ENCODE data around the gene MAP3K5. TPM values are rescaled to one million over a fixed set of nuclear protein-coding genes. Genes with fewer than 3 reads are reported as not detected.
"Not testable (repeated sequence)": the region's sequence is repeated elsewhere in the genome, so short reads cannot be mapped to it uniquely, and the experiment has no call there.

MAP3K5 gene
- 6.3 TPM for total RNA-seq

DNA sequence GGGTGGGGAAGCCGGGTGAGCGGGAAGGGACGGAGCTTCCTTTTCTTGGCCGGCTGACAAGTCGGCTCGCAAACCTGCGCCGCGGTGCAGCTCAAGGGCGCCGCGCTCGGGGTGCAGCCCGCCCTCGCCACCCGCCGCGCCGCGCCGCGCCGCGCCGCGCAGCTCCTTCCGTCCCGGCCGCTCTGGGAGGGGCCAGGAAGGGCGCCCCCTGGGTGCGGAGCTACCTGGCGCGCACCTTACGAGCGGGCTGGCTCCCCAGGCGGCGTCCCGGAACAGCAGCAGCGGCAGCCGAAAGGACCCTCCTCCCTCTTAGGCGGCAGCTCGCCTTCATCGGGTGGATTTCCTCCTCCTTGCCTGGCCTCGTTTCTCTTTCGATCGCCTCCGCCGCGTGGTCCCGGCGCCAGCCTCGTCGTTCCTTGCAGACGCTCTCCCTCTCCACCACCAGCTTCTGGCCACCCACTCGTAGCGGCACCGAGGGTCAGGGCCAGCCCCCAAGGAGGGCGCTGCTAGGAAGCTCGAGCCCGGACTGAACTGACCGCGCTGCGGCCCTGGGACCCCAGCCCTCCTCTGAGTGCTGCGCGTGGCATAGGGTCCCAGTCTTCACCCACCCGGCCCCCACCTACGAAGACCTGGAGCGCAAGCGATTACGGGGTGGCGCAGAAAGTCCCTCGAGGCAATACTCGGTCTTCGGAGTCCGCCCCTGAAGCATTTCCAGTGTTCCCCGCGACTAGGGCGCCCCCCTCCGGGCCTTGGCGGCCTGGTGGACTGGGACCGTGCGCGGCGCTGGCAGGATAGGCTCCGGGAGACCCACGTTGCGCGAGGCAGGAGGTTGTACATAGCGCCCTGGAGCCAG is at the start of gene MAP3K5:
Gene MAP3K5 (minus strand): TSS at position 68 of the 853 bp plus-strand sequence. CDS start 320 bp downstream, outside the sequence.
- DNase-seq (ENCODE audit: low spot score) (peak; percentile 95), ATAC-seq (peak; percentile 88)

DNA sequence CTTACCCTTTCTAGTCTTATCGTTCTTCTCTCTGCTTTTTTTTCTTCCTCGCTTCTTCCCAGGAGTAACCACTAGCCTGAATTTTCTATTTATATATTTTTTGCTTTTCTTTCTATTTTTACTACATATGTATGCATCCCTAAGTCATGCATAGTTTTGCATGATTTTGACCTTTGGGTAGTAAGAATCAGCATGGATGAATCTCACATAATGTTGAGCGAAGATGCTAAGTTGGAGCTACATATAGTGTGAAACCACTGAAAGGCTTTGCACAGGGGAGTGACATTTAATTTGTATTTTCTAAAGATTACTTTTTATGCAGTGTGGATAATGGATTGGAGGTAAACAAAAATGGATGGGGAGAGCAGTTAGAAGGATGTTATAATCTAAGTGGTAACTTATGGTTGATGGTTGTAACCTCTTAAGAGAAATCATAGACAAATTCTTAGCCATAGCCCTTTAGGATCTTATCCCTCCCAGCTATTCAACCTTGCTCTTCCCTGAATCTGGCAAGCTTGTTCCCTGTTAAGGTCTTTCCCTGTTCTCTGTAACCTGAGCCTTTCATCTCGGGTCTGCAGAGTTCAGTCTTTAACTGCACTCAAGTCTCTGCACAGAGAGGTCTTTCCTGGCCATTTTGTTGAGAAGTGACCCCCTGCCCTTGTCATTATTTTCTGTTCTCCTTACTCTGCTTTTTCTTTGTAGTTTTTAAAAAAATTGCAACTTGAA is 48.2 kb upstream of the MAP3K5 start:
- DNase-seq (ENCODE audit: low spot score) (no peak), ATAC-seq (no peak)

- ATAC-seq = no peak
- no peak for DNase-seq (ENCODE audit: low spot score)
Measured at GRCh38 chr6:136831873-136832562, 39.7 kb upstream of the MAP3K5 start.

GRCh38 chr6:136826216-136826615 is 33.9 kb upstream of the MAP3K5 start:
- no peak for DNase-seq (ENCODE audit: low spot score)
- no peak for ATAC-seq

GRCh38 chr6:136823128-136823660 is 30.9 kb upstream of the MAP3K5 start:
- ATAC-seq = no peak
- DNase-seq (ENCODE audit: low spot score) = peak; percentile 46

GRCh38 chr6:136822376-136823127 is 30.3 kb upstream of the MAP3K5 start, which contains the start of gene PEX7:
TSS of gene PEX7 (plus strand) at chr6:136822592. CDS start at chr6:136822666, 74 bp downstream.
- peak; percentile 95 for ATAC-seq
- peak; percentile 94 for DNase-seq (ENCODE audit: low spot score)

DNA sequence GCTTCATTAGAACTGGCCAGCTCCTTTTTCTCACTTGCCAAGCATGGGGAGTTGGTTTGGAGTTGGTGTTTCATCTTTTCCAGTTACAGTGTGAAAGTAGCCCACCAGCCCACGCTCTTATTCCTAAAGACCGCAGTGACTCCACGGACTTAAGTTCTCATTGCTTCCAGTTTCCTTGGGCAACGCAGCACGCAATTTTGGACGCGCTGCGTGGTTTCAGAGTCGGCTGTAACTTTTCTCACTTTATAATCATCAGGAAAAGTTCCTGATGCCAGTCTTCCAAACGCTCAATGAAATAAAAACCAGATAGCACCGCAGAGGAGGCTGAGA is 29.7 kb upstream of the MAP3K5 start:
- DNase-seq (ENCODE audit: low spot score) (peak; percentile 51), ATAC-seq (peak; percentile 18)

GRCh38 chr6:136820561-136820960 is 28.3 kb upstream of the MAP3K5 start:
- DNase-seq (ENCODE audit: low spot score) (no peak), ATAC-seq (no peak)

GRCh38 chr6:136816656-136817055 is 24.4 kb upstream of the MAP3K5 start:
- ATAC-seq (no peak), DNase-seq (ENCODE audit: low spot score) (no peak)

- not testable (repeated sequence) for DNase-seq (ENCODE audit: low spot score); ATAC-seq
Measured at GRCh38 chr6:136815608-136816007, 23.3 kb upstream of the MAP3K5 start.

- ATAC-seq (no peak), DNase-seq (ENCODE audit: low spot score) (no peak)
Measured at GRCh38 chr6:136812174-136812573, 19.9 kb upstream of the MAP3K5 start.

- no peak for DNase-seq (ENCODE audit: low spot score)
- ATAC-seq = no peak
Measured at GRCh38 chr6:136811272-136811671, 19.0 kb upstream of the MAP3K5 start.

GRCh38 chr6:136809091-136809860 is 17.0 kb upstream of the MAP3K5 start:
- ATAC-seq = no peak
- DNase-seq (ENCODE audit: low spot score) = no peak

DNA sequence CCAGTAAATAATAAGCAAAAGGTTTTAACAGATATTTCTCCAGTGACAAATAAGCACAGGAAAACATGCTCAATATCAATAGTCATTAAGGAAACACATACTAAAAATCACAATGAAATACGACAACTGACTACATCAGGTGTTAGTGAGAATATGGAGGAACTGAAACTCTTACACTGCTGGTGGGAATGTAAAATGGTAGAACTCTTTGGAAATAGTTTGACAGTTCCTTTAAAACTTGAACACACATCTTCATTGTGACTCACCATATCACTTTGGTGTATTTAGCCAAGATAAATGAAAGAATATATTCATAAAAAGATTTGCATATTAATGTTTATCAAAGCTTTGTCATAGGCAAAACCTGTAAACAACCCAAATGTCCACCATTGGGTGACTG is 11.3 kb upstream of the MAP3K5 start:
- no peak for DNase-seq (ENCODE audit: low spot score)
- ATAC-seq = no peak

- ATAC-seq (no peak), DNase-seq (ENCODE audit: low spot score) (no peak)
Measured at GRCh38 chr6:136801581-136801980, 9.3 kb upstream of the MAP3K5 start.

DNA sequence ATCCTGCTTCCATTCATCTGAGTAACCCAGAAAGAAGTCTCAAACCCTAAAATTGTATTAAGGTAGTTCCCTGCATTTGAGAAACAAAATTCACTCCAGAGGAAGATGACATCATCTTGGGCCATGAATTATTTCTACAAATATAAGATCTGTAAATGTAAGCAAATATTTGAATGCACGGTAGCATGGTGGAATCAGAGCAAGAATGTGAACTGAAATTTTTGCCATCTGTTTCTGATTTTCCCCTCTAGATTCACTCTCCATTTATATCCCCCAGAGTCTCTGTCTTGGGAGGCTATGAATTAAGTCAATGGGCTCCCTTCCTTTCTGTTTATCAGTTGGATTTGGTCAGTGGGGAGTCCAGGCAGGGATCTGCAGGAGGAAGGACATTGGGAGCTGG is 5.8 kb upstream of the MAP3K5 start:
- DNase-seq (ENCODE audit: low spot score) = no peak
- ATAC-seq = no peak

- no peak for DNase-seq (ENCODE audit: low spot score)
Measured at GRCh38 chr6:136795996-136796395, 3.7 kb upstream of the MAP3K5 start.

DNA sequence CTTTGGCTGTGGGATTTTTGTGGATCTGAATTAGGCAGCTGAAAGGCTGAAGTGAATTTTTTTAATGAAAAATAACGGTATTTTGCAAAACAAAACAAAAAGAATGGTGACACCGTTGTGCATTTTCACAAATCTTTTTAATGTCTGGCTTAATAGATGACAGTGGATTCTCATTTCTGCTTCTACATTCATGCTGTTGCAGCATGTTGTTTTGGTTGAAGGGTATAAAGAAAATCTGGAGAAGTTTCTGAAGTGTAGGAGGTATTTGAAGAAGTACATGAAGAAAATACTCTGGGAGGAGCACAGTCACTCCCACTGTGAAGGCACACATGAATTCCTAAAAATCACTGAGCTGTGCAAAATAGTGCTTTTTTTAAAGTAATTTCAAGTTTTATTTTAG is 3.1 kb upstream of the MAP3K5 start:
- DNase-seq (ENCODE audit: low spot score) (no peak), ATAC-seq (no peak)

More at GRCh38 chr6:136795996-136796395, 3.7 kb upstream of the MAP3K5 start:
- no peak for ATAC-seq

DNA sequence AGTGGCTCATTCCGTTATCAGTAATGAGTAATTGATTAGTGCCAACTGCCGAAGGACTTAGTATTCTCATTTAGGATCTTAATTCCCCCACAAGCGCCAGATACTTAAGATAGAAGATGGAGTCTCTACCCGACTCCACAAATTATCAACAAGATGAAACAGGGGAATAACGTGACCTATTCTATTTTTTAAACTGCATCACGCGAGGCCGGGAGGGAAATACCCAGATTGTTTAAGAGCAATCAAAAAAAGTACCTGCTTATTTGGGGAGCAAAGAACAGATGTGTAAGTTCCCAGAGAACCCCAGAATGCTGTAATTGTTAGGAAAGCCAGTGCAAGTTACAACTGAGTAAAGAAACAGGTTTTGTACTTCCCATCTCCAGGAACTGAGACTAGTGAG is 1.1 kb upstream of the MAP3K5 start:
- DNase-seq (ENCODE audit: low spot score) (no peak), ATAC-seq (no peak)

GRCh38 chr6:136792095-136792409 is 225 bp downstream of the MAP3K5 start:
- ATAC-seq (no peak), DNase-seq (ENCODE audit: low spot score) (no peak)

Data from left lobe of liver (tissue), 2 donors.